Mesendoderm (in vitro differentiated cells): ENCODE results near the gene OPCML.

ENCODE experiments used
- DNase-seq: peaks from one replicate; pipeline ENCODE4 v3.0.0; 2013
- H2AK5ac ChIP-seq: 2 replicates; pipeline ENCODE4 v1.6.1; 2013; ENCODE audit warnings: low read length, inconsistent platforms
- H2BK120ac ChIP-seq: 2 replicates; pipeline ENCODE4 v1.6.1; 2013; ENCODE audit warnings: low read depth, mild to moderate bottlenecking, low read length, moderate library complexity, mixed read lengths
- H2BK15ac ChIP-seq: replicated peaks from 2 replicates; pipeline ENCODE4 v1.6.1; 2013; ENCODE audit warnings: low read depth, mild to moderate bottlenecking, moderate library complexity
- H2BK5ac ChIP-seq: 2 replicates; pipeline ENCODE4 v1.6.1; 2013; ENCODE audit warnings: low read length, inconsistent platforms
- H3K18ac ChIP-seq: 2 replicates; pipeline ENCODE4 v1.6.1; 2013; ENCODE audit warnings: mild to moderate bottlenecking, low read length, mixed read lengths
- H3K23ac ChIP-seq: one replicate; pipeline ENCODE4 v1.6.1; 2013; ENCODE audit warnings: low read length
- H3K27ac ChIP-seq: 2 replicates; pipeline ENCODE4 v1.5.1; 2013; ENCODE audit warnings: low read depth, mild to moderate bottlenecking, inconsistent platforms, low read length, moderate library complexity
- H3K27me3 ChIP-seq: 2 replicates; pipeline ENCODE4 v1.6.1; 2013; ENCODE audit warnings: low read length, control low read depth, mild to moderate bottlenecking, inconsistent platforms; ENCODE audit not compliant: insufficient read depth, poor library complexity
- H3K36me3 ChIP-seq: 2 replicates; pipeline ENCODE4 v1.6.1; 2013; ENCODE audit warnings: low read length, inconsistent platforms; ENCODE audit not compliant: control insufficient read depth, insufficient read depth
- H3K4ac ChIP-seq: one replicate; pipeline ENCODE4 v1.6.1; 2013; ENCODE audit warnings: low read depth, mild to moderate bottlenecking, low read length, moderate library complexity
- H3K4me1 ChIP-seq: 2 replicates; pipeline ENCODE4 v1.6.1; 2013; ENCODE audit warnings: low read depth, low read length, inconsistent platforms; ENCODE audit not compliant: control insufficient read depth
- H3K4me2 ChIP-seq: 2 replicates; pipeline ENCODE4 v1.6.1; 2013; ENCODE audit warnings: low read length
- H3K4me3 ChIP-seq: 2 replicates; pipeline ENCODE4 v1.5.1; 2013; ENCODE audit warnings: mild to moderate bottlenecking, low read length
- H3K56ac ChIP-seq: one replicate; pipeline ENCODE4 v1.6.1; 2013; ENCODE audit warnings: low read length
- H3K79me1 ChIP-seq: 2 replicates; pipeline ENCODE4 v1.6.1; 2013; ENCODE audit warnings: low read length, inconsistent platforms
- H3K79me2 ChIP-seq: 2 replicates; pipeline ENCODE4 v1.6.1; 2013; ENCODE audit warnings: mild to moderate bottlenecking, low read length; ENCODE audit not compliant: control insufficient read depth, insufficient read depth
- H3K9ac ChIP-seq: 2 replicates; pipeline ENCODE4 v1.6.1; 2013; ENCODE audit warnings: low read length, inconsistent platforms
- H4K5ac ChIP-seq: one replicate; pipeline ENCODE4 v1.6.1; 2013; ENCODE audit warnings: low read length
- H4K8ac ChIP-seq: one replicate; pipeline ENCODE4 v1.6.1; 2013; ENCODE audit warnings: low read depth, mild to moderate bottlenecking, control low read depth, low read length, moderate library complexity
- WGBS: extraction: QIAGEN DNeasy Blood & Tissue Kit; methylation state at CpG from one replicate; pipeline ENCODE4 v1.1.7; 2013; ENCODE audit warnings: low lambda C conversion rate, missing lambda C conversion rate; ENCODE audit not compliant: insufficient coverage; ENCODE audit errors: extremely low coverage; 5-methylcytosine and 5-hydroxymethylcytosine counted together

OPCML gene

DNA sequence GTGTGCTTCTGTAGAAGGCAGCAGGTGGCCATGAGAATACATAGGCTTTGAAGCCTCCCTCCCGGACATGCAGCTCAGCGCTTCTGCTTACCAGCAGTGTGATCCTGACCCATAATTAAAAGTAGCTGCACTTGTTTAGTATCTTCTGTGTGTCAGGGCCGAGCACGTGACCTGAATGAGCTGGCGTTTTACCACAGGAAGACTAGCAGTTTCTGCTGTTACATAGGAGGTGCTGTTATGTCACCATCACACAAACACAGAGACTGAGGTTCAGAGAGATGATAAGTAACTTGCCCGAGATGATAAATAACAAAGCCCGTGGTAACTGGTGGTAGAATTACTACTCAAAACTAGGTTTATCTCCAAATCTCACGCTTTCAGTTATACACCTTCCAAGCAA is 329.5 kb downstream of the OPCML start:
- no peaks in the 10 kb centered on the region for H3K36me3 ChIP-seq
- no peaks in the 10 kb centered on the region for H3K27me3 ChIP-seq
- H4K5ac ChIP-seq: no peak overlapping the region
- H3K23ac ChIP-seq: no peak overlapping the region
- no peak overlapping the region for H3K9ac ChIP-seq
- no peak overlapping the region for H2BK120ac ChIP-seq
- H2BK15ac ChIP-seq: no peak overlapping the region
- no CpG with 5 or more reads among the region's 8 CpGs for whole genome bisulfite sequencing
- H3K4me1 ChIP-seq: no peaks in the 10 kb centered on the region
- no peaks in the 10 kb centered on the region for H3K79me1 ChIP-seq
- H2AK5ac ChIP-seq: no peak overlapping the region
- no peaks in the 10 kb centered on the region for H3K79me2 ChIP-seq
- no peak overlapping the region for H3K4ac ChIP-seq
- no peak overlapping the region for H2BK5ac ChIP-seq
- H4K8ac ChIP-seq: no peak overlapping the region
- no peak overlapping the region for H3K18ac ChIP-seq
- no peak overlapping the region for H3K56ac ChIP-seq
- H3K4me2 ChIP-seq: no peak overlapping the region
- H3K27ac ChIP-seq: no peak overlapping the region
- DNase-seq: no peak
- no peak overlapping the region for H3K4me3 ChIP-seq

DNA sequence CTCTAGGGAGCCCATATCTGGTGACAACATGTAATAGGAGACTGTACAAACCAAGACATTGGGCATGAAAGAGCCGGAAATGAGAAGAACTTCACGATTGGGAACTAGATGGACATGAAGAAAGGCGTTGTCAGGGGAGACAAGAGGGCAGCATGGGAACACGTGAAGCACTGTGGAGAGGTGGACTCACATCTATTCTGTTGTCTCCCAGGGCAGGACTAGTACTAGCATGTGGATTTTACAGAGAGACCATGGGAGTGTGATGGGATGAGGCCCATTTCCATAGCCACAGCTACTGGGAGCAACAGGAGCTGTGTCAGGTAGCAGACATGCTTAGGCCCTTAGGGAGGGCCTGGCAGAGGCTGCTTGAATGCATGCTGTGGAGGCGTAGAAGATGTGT is 333.9 kb downstream of the OPCML start:
- no peaks in the 10 kb centered on the region for H3K79me1 ChIP-seq
- no peaks in the 10 kb centered on the region for H3K4me1 ChIP-seq
- no peak overlapping the region for H2BK5ac ChIP-seq
- no peak overlapping the region for H3K27ac ChIP-seq
- no peaks in the 10 kb centered on the region for H3K27me3 ChIP-seq
- H3K4ac ChIP-seq: no peak overlapping the region
- H3K79me2 ChIP-seq: no peaks in the 10 kb centered on the region
- no peak overlapping the region for H3K9ac ChIP-seq
- DNase-seq: no peak
- H2BK120ac ChIP-seq: no peak overlapping the region
- H4K8ac ChIP-seq: no peak overlapping the region
- WGBS: no CpG with 5 or more reads among the region's 5 CpGs
- no peak overlapping the region for H4K5ac ChIP-seq
- no peak overlapping the region for H2BK15ac ChIP-seq
- H3K56ac ChIP-seq: no peak overlapping the region
- no peak overlapping the region for H3K4me2 ChIP-seq
- H2AK5ac ChIP-seq: no peak overlapping the region
- no peak overlapping the region for H3K23ac ChIP-seq
- H3K18ac ChIP-seq: no peak overlapping the region
- no peak overlapping the region for H3K4me3 ChIP-seq
- H3K36me3 ChIP-seq: no peaks in the 10 kb centered on the region

- Histone ChIP-seq H3K4ac (no peak overlapping the region), H3K9ac (no peak overlapping the region), H3K79me1 (no peaks in the 10 kb centered on the region), H2BK120ac (no peak overlapping the region), H4K8ac (no peak overlapping the region), H3K79me2 (no peaks in the 10 kb centered on the region), H4K5ac (no peak overlapping the region), H3K56ac (no peak overlapping the region), H3K4me2 (no peak overlapping the region), H3K23ac (no peak overlapping the region), H2BK15ac (no peak overlapping the region), H3K27ac (no peak overlapping the region), H3K4me3 (no peak overlapping the region), H3K27me3 (no peaks in the 10 kb centered on the region), H3K36me3 (no peaks in the 10 kb centered on the region), H3K18ac (no peak overlapping the region), H3K4me1 (no peaks in the 10 kb centered on the region), H2BK5ac (no peak overlapping the region), H2AK5ac (no peak overlapping the region)
- peak; percentile 4 for DNase-seq
- no CpG with 5 or more reads among the region's 4 CpGs for WGBS
These were observed 334.9 kb downstream of the OPCML start for GRCh38 chr11:133197425-133197824.

DNA sequence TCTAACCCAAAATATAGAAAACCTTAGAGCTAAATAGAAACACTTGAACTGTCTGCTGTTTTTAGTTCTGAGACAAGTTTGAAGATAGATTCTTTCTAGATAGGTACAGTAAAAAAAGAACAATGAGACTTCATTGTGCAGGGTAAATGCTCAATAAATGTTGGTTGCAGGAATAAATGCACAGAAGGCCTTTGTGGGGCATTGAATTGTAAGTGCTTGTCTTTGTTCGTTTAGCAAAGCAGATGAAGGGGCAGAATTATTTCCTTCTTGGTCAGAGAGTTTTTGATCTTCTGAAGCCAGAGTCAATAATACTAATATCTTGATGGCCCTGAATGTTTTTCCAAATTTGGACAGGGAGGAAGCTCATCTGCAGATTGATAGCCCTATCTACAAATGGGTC is 340.4 kb downstream of the OPCML start:
- WGBS: no CpG with 5 or more reads among the region's 1 CpG

DNA sequence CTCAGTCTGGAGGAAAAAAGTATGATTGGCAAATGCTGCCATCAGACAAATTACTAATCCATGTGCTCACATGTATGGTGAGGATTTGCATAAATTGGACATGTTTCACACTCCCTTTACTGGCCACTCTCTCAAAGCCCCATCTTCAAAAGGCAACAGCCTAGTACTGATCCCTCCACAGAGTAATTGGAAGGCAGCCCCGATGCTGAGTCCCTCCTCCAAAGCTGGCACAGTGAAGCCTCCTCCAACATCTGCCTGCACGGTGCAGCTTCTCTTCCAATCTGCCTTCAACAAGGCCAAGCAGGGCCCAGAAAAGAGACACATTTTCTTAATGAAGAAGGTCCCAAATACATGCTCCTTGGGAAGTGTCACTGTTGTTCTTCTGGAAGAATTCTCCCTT is 350.6 kb downstream of the OPCML start:
- Histone ChIP-seq H3K79me1 (no peaks in the 10 kb centered on the region), H3K27ac (no peak overlapping the region), H4K8ac (no peak overlapping the region), H3K27me3 (no peaks in the 10 kb centered on the region), H2AK5ac (no peak overlapping the region), H3K18ac (no peak overlapping the region), H4K5ac (no peak overlapping the region), H3K79me2 (no peaks in the 10 kb centered on the region), H2BK5ac (no peak overlapping the region), H2BK15ac (no peak overlapping the region), H2BK120ac (no peak overlapping the region), H3K56ac (no peak overlapping the region), H3K4me3 (no peak overlapping the region), H3K4me2 (no peak overlapping the region), H3K4me1 (no peaks in the 10 kb centered on the region), H3K4ac (no peak overlapping the region), H3K23ac (no peak overlapping the region), H3K9ac (no peak overlapping the region), H3K36me3 (no peaks in the 10 kb centered on the region)
- no CpG with 5 or more reads among the region's 2 CpGs for WGBS
- no peak for DNase-seq

More for the DNA sequence above, 340.4 kb downstream of the OPCML start:
- Histone ChIP-seq H3K4me1 (no peaks in the 10 kb centered on the region), H2BK5ac (no peak overlapping the region), H2BK120ac (no peak overlapping the region), H4K5ac (no peak overlapping the region), H2AK5ac (no peak overlapping the region), H2BK15ac (no peak overlapping the region), H3K4ac (no peak overlapping the region), H3K27me3 (no peaks in the 10 kb centered on the region), H3K18ac (no peak overlapping the region), H3K36me3 (no peaks in the 10 kb centered on the region), H4K8ac (no peak overlapping the region), H3K56ac (no peak overlapping the region), H3K4me2 (no peak overlapping the region), H3K27ac (no peak overlapping the region), H3K9ac (no peak overlapping the region), H3K79me2 (no peaks in the 10 kb centered on the region), H3K79me1 (no peaks in the 10 kb centered on the region), H3K4me3 (no peak overlapping the region), H3K23ac (no peak overlapping the region)
- no peak for DNase-seq

- H3K23ac ChIP-seq: no peak overlapping the region
- no peaks in the 10 kb centered on the region for H3K27me3 ChIP-seq
- H3K4me1 ChIP-seq: no peaks in the 10 kb centered on the region
- H3K4me3 ChIP-seq: no peak overlapping the region
- H3K4me2 ChIP-seq: no peak overlapping the region
- no peaks in the 10 kb centered on the region for H3K79me2 ChIP-seq
- H4K5ac ChIP-seq: no peak overlapping the region
- H2BK5ac ChIP-seq: no peak overlapping the region
- no peak overlapping the region for H2AK5ac ChIP-seq
- no peak overlapping the region for H3K4ac ChIP-seq
- no peak for DNase-seq
- no peak overlapping the region for H3K27ac ChIP-seq
- H2BK120ac ChIP-seq: no peak overlapping the region
- H3K79me1 ChIP-seq: no peaks in the 10 kb centered on the region
- no peak overlapping the region for H3K18ac ChIP-seq
- H3K9ac ChIP-seq: no peak overlapping the region
- no peak overlapping the region for H2BK15ac ChIP-seq
- H3K56ac ChIP-seq: no peak overlapping the region
- no peaks in the 10 kb centered on the region for H3K36me3 ChIP-seq
- WGBS: no CpG with 5 or more reads among the region's 10 CpGs
- no peak overlapping the region for H4K8ac ChIP-seq
These were observed 351.2 kb downstream of the OPCML start for GRCh38 chr11:133181066-133181465.
